NCI-H1048 (cell line): ENCODE results near the gene ENTPD7.
"Not testable (repeated sequence)": the region's sequence is repeated elsewhere in the genome, so short reads cannot be mapped to it uniquely, and the experiment has no call there.

ENCODE experiments used
- DNase-seq: peaks from one replicate; lab custom pipeline; 2025; lab: John Stamatoyannopoulos, UW

The ENTPD7 gene

GRCh38 chr10:99743841-99744240 lies 84.5 kb downstream of the ENTPD7 start:
- DNase-seq = no peak

- not testable (repeated sequence) for DNase-seq
Measured at GRCh38 chr10:99746166-99746565, 86.9 kb downstream of the ENTPD7 start.

GRCh38 chr10:99748823-99749451 lies 89.6 kb downstream of the ENTPD7 start:
- no peak for DNase-seq

GRCh38 chr10:99750641-99751040 lies 91.3 kb downstream of the ENTPD7 start:
- no peak for DNase-seq

- no peak for DNase-seq
Measured at GRCh38 chr10:99754670-99755069, 95.4 kb downstream of the ENTPD7 start.
